DND-41 (cell line): ENCODE results near the gene AHNAK.

ENCODE experiments used
- EZH2 ChIP-seq: IDR thresholded peaks from 3 replicates; pipeline ENCODE4 v1.6.1; 2012; ENCODE audit warnings: borderline replicate concordance, low read depth, mild to moderate bottlenecking, moderate library complexity, low read length, inconsistent platforms; ENCODE audit not compliant: severe bottlenecking
- TF ChIP-seq, protein P1 (sequence below): IDR thresholded peaks from 2 replicates; pipeline ENCODE4 v1.5.1; 2012; ENCODE audit warnings: borderline replicate concordance, low read length, moderate library complexity, mild to moderate bottlenecking; ENCODE audit not compliant: poor library complexity, severe bottlenecking; ENCODE audit errors: extremely low read depth

DNA sequence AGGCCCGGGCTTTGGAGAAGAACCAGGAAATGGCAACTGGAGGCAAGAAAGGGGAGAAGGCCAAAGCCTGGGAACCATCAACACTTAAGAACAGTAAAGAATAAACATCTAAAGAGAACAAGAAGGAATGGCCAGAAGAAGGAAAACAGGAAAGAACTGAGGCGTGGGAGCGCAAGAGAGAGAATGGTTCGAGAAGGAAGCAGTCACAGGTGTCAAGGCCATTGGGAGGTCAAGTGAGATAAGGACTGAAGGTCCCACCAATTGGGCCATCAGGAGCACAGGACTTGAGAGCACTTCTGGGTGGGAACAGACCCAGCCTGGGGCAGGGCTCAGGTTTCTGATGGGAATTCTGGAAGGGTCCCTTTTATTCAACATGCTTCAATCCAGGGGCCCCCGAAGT, 128.5 kb downstream of the AHNAK start:
- TF ChIP-seq, protein P1, sequence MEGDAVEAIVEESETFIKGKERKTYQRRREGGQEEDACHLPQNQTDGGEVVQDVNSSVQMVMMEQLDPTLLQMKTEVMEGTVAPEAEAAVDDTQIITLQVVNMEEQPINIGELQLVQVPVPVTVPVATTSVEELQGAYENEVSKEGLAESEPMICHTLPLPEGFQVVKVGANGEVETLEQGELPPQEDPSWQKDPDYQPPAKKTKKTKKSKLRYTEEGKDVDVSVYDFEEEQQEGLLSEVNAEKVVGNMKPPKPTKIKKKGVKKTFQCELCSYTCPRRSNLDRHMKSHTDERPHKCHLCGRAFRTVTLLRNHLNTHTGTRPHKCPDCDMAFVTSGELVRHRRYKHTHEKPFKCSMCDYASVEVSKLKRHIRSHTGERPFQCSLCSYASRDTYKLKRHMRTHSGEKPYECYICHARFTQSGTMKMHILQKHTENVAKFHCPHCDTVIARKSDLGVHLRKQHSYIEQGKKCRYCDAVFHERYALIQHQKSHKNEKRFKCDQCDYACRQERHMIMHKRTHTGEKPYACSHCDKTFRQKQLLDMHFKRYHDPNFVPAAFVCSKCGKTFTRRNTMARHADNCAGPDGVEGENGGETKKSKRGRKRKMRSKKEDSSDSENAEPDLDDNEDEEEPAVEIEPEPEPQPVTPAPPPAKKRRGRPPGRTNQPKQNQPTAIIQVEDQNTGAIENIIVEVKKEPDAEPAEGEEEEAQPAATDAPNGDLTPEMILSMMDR, result no peak
- no peak for TF ChIP-seq EZH2
